ENCODE measurements around the gene CEP85. TPM values are rescaled to one million over a fixed set of nuclear protein-coding genes. Genes with fewer than 3 reads are reported as not detected.

CEP85 gene
- total RNA-seq, 2 experiments from 2014 or later: 32.8 to 33.7 TPM

Other genes with a start within 250 kb of the CEP85 start
- gene PAFAH2, start 236.1 kb upstream of the CEP85 start, total RNA-seq: 1 to 10 TPM; 7.4 to 8.0 TPM
- gene EXTL1, start 212.4 kb upstream of the CEP85 start, total RNA-seq: not detected
- not detected for gene SLC30A2, start 188.1 kb upstream of the CEP85 start, total RNA-seq
- under 1 TPM in 1 of 2 experiments, not detected in 1; 0.18 TPM for gene TRIM63, start 166.6 kb upstream of the CEP85 start, total RNA-seq
- gene PDIK1L, start 122.4 kb upstream of the CEP85 start, total RNA-seq: 10 to 100 TPM; 11.7 to 13.4 TPM
- not detected for gene FAM110D, start 75.1 kb upstream of the CEP85 start, total RNA-seq
- not detected for gene C1orf232, start 65.2 kb upstream of the CEP85 start, total RNA-seq
- 10 to 100 TPM; 40.9 to 41.1 TPM for gene ZNF593, start 64.3 kb upstream of the CEP85 start, total RNA-seq
- gene ZNF593OS, start 62.4 kb upstream of the CEP85 start, total RNA-seq: not detected
- gene CNKSR1, start 56.7 kb upstream of the CEP85 start, total RNA-seq: 1 to 10 TPM; 1.2 to 1.4 TPM
- gene CATSPER4, start 43.6 kb upstream of the CEP85 start, total RNA-seq: not detected
- gene SH3BGRL3, start 45.9 kb downstream of the CEP85 start, total RNA-seq: 100 to 1,000 TPM; 309 to 316 TPM
- gene UBXN11, start 72.4 kb downstream of the CEP85 start, total RNA-seq: 10 to 100 TPM; 24.9 to 26.0 TPM
- 100 to 1,000 TPM; 324 to 344 TPM for gene CD52, start 83.8 kb downstream of the CEP85 start, total RNA-seq
- gene CRYBG2, start 119.9 kb downstream of the CEP85 start, total RNA-seq: 1 to 10 TPM; 4.5 to 6.4 TPM
- gene ZNF683, start 138.6 kb downstream of the CEP85 start, total RNA-seq: 1 to 10 TPM in 1 of 2 experiments, under 1 TPM in 1; 0.69 to 1.3 TPM
- not detected for gene LIN28A, start 176.6 kb downstream of the CEP85 start, total RNA-seq
- gene DHDDS, start 198.1 kb downstream of the CEP85 start, total RNA-seq: 10 to 100 TPM; 33.3 to 36.9 TPM
- gene HMGN2, start 238.2 kb downstream of the CEP85 start, total RNA-seq: 100 to 1,000 TPM; 837 to 872 TPM

Measured in activated CD8-positive, alpha-beta T cell treated with anti-CD3 and anti-CD28 coated beads for 36 hours (primary cell).